Right forelimb (tissue), 1 donor: Measurements from ENCODE around the gene ZNF714.
A peak's percentile ranks its signal among the peaks of the same experiment; 100 is the strongest.

ENCODE experiments used
- DNase-seq: peaks from one replicate; pipeline ENCODE4 v3.0.0-alpha.2; 2018

ZNF714 gene

GRCh38 chr19:21082011-21082975 is at the start of gene ZNF714:
Gene ZNF714 (plus strand): TSS chr19:21082203. CDS start chr19:21098269, 16,066 bp downstream.
- DNase-seq = peak; percentile 92

- no peak for DNase-seq
These were observed 37.0 kb upstream of the ZNF714 start for GRCh38 chr19:21045028-21045427.

DNA sequence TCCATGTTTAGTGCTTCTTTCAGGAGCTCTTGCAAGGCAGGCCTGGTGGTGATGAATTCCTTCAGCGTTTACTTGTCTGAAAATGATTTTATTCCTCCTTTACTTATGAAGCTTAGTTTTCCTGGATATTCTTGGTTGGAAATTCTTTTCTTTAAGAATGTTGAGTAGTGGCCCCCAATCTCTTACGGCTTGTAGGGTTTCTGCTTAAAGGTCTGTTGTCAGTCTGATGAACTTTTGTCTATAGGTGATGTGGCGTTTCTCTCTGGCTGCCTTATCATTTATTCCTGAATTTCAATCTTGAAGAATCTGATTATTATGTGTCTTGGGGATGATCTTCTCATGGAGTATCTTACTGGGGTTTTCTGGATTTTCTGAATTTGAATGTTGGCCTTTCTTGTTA is 35.5 kb upstream of the ZNF714 start:
- no peak for DNase-seq

DNA sequence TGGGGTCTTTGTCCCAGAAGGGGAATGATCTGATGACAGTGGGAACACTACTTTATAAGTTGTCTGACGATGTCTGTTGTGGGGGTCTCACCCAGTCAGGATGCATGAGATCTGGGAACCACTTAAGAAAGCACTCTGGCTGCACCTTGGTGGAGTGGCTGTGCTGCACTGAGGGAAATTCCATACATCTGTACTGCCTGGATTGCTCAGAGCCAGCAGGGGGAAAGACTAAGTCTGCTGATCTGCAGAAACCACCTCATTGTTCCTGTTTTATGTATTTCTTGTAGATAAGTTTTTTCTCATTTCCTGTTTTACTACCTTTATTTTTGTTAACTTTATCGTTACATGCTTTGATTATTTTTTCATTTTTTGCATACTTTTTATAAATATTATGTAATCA is 34.3 kb upstream of the ZNF714 start:
- no peak for DNase-seq

DNA sequence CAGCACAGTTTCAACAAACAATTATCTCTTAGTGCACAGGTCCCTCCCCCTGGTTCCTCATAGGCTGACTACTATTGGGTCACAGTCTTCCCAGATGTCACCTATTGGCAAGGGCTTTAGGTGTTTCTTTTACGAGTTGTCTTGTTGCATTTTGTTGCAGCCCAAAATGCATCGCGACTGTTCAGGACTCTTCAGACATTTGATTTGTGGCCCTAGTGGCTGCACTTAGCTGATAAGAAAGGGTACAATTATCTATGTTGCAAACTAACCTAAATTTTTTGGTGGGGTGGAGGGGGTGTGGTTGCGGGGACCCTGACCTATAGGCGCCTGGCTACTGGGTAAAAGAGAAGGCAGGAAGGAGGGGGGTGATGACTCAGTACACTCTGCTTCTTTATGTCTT is 29.1 kb upstream of the ZNF714 start:
- no peak for DNase-seq

GRCh38 chr19:21065336-21065735 is 16.7 kb upstream of the ZNF714 start:
- DNase-seq = no peak

DNA sequence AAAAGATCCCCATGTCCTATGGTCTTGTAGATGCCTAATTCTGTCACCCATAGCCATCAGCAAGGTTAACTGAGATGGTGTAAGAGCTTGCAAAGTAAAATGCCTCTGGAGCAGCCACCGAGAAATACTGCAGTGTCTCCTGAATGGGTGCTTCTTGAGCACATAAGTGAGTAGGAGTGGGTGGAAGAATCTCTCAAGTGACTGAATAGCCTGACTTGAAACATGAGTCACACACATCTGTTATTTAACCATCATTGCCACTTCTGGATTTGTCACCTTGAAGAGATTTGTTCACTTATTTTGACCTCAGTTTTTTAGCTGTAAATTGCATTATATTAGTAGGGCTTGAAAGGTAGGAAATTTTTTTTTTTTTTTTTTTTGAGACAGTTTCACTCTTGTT is 2.3 kb downstream of the ZNF714 start:
- no peak for DNase-seq

DNA sequence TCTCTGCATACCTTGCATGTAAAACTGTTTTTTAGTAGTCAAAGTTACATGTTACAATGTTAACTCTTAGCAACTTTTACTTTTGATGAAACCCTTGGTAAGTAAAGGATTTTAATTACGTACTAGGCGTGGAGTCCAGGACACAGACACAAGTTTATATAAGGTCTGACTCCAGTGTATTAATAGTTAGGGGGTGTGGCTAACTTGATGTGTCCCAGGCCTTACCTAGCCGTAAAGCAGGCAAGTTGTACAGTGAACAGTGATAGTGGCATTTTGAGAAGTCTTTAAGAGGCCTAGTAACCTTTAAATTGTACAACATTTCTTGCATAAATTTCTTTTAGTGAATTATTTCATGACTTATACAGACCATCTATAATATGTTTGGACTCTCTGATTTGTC is 5.9 kb downstream of the ZNF714 start:
- DNase-seq = no peak

DNA sequence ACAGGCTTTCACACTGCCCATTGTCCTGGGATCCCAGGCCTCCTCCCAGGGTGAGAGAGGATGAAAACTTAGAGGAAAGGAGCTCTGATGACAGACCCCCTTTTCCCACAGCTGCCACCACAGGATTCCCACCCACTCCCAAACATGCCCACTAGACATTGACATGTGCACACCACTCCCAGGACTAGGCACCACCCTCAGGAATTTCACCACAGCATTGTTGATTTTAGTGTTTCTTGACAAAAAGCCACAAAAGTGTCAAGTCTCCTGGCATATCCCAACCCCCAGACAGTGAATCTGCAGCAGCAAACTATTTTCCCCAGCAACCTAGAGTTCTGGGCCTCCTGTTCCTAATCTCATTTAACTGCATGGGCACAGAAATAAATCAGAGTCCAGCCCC is 10.1 kb downstream of the ZNF714 start:
- DNase-seq = no peak

DNA sequence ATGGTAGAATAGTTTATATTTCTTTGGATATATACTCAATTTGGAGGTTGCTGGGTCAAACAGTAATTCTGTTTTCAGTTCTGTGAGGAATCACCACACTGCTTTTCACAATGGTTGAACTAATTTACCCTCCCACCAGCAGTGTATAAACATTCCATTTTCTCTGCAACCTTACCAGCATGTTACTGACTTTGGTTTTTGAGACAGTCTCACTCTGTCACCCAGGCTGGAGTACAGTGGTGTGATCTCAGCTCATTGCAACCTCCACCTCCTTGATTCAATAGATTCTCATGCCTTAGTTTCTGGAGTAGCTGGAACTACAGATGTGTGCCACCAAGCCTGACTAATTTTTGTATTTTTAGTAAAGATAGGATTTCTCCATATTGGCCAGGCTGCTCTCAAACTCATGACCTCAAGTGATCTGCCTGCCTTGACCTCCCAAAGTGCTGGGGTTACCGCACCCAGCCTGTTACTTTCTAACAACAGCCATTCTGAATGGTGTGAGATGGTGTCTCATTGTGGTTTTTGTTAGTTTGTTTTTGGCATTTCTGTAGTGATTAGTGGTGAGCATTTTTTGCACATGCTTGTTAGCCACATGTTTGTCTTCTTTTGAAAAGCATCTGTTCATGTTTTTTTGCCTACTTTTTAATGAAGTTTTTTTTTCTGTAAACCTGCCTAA is 12.5 kb downstream of the ZNF714 start:
- no peak for DNase-seq

DNA sequence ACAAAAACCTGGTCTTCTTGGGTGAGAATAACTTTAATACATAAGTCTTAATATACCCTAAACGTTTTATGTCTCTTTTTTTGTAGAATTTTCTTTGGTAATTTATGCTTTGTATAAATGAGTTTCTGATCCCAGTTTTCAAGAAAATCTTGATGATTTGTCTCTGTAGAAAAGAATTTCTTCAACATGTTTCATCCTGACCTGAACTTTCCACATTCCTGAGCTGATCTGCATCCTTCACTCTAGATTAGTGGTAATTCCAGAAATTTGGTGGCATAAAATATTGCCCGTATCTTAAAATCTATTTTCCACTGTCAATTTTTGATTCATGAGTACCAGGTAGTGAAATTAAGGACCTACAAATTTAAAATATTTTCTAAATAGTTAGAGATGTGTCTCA is 16.3 kb downstream of the ZNF714 start:
- no peak for DNase-seq

DNA sequence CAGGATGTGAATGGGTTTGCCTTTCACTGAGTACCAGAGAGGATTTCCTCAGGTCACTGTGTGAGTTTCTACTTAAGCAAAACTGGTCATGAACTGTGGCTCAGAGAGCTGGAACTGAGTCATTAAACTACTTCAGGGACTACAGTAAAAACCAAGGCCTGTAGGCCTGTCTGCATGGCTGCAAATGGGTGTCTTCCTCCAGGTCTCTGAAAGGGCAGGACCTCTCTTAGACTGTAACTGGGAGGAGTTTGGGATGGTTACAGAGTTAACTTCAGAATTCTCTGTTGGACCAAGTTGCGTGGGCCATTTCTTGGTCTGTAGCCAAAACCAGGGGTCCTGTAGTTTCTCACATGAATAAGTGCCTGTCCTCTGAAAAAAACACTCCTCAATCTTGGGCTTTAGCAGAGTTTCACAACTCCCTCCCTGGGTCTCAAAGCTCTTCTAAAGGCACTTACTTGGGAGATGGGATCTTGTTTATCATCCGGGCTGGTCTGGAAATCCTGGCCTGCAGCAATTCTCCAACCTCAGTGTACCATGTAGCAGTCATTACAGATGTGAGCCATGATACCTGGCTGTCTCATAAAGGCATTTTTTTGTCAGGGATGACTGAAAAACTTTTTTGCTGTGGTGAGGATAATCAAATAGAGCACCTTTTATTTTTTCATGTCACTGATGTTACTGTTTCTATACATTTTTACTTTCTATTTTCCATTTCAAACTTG is 19.7 kb downstream of the ZNF714 start:
- DNase-seq = no peak

DNA sequence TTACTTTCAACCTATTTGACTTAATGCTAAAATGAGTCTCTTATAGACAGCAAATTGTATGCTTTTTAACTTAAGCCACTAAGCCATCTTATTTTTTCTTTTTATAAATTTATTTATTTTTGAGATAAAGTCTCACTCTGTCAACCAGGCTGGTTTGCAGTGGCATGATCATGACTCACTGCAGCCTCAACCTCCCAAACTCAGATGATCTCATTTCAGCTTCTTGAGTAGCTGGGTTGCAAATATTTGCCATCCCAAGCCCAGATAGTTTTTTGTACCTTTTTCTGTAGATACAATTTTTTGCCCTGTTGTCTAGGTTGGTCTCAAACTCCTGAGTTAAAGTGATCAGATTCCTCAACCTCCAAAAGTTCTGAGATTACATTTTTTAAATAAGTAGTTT is 27.1 kb downstream of the ZNF714 start:
- no peak for DNase-seq

- DNase-seq = no peak
These were observed 28.2 kb downstream of the ZNF714 start for GRCh38 chr19:21110183-21110582.

- DNase-seq = no peak
These were observed 33.4 kb downstream of the ZNF714 start for GRCh38 chr19:21115430-21115829.

DNA sequence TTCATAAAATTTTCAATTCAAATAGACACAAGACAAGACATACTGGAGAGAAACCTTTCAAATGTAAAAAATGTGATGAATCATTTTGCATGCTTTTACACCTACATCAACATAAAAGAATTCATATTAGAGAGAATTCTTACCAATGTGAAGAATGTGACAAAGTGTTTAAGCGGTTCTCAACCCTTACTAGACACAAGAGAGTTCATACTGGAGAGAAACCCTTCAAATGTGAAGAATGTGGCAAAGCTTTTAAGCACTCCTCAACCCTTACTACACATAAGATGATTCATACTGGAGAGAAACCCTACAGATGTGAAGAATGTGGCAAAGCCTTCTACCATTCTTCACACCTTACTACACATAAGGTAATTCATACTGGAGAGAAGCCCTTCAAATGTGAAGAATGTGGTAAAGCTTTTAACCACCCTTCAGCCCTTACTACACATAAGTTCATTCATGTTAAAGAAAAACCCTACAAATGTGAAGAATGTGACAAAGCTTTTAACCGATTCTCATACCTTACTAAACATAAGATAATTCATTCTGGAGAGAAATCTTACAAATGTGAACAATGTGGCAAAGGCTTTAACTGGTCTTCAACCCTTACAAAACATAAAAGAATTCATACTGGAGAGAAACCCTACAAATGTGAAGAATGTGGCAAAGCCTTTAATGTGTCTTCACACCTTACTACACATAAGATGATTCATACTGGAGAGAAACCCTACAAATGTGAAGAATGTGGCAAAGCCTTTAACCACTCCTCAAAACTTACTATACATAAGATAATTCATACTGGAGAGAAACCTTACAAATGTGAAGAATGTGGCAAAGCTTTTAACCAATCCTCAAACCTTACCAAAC is 35.3 kb downstream of the ZNF714 start:
- no peak for DNase-seq

- no peak for DNase-seq
These were observed 44.1 kb downstream of the ZNF714 start for GRCh38 chr19:21126078-21126477.

- no peak for DNase-seq
These were observed 45.0 kb downstream of the ZNF714 start for GRCh38 chr19:21127001-21127400.

- DNase-seq = no peak
These were observed 45.9 kb downstream of the ZNF714 start for GRCh38 chr19:21127898-21128297.

- no peak for DNase-seq
These were observed 47.1 kb downstream of the ZNF714 start for GRCh38 chr19:21128901-21129698.

- DNase-seq = no peak
These were observed 48.2 kb downstream of the ZNF714 start for GRCh38 chr19:21130097-21130775.
